ENCODE results near the gene ARMH3. TPM values are rescaled to one million over a fixed set of nuclear protein-coding genes. Genes with fewer than 3 reads are reported as not detected.
A peak's percentile ranks its signal among the peaks of the same experiment; 100 is the strongest.

The ARMH3 gene
- total and polyA plus RNA-seq, 7 experiments from 2014 or later: 19.7 to 34.0 (median 27.6) TPM

DNA sequence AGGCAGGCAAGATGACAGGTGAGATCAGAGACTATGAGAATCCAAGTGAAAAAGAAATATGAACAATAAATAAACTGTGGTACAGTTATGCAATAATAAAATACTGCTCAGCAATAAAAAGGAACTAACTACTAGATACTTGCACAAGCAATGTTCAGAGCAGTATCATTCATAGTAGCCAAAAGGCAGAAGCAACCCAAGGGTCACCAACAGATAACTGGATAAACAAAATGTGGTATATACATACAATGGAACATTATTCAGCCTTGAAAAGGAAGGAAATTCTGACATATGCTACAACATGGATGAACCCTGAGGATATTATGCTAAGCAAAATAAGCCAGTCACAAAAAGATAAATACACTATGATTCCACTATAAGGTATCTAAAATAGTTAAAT lies 135.4 kb downstream of the ARMH3 start:
- Mint-ChIP-seq H3K9me3 (no peaks in the 10 kb centered on the region), H3K27me3 (no peaks in the 10 kb centered on the region), H3K4me3 (no peak overlapping the region), H3K4me1 (peaks cover 0 to 10% (median 5%) of the 10 kb centered on the region in 7 donors), H3K36me3 (peaks cover 0 to 28% (median 20%) of the 10 kb centered on the region in 5 donors), H3K27ac (no peak overlapping the region)
- Histone ChIP-seq H3K27me3 (ENCODE audit: control insufficient read depth in 2 of 2, insufficient read depth in 2 of 2, low read length in 2 of 2) (no peaks in the 10 kb centered on the region), H3K4me1 (ENCODE audit: control insufficient read depth in 2 of 2, insufficient read depth in 2 of 2, low read length in 2 of 2) (no peaks in the 10 kb centered on the region), H3K4me3 (ENCODE audit: low read length) (no peak overlapping the region), H3K36me3 (ENCODE audit: control insufficient read depth in 2 of 3, insufficient read depth in 3 of 3, low read length in 3 of 3) (no peaks in the 10 kb centered on the region), H3K27ac (ENCODE audit: low read depth, low read length) (no peak overlapping the region), H3K9me3 (ENCODE audit: control insufficient read depth in 2 of 3, low read length in 3 of 3) (no peaks in the 10 kb centered on the region)
- no peak for ATAC-seq
- ChIA-PET CTCF (no interaction called here), POLR2A (no interaction called here)
- no peak for DNase-seq
- intact Hi-C loops (cut with micrococcal nuclease): no loop called here

GRCh38 chr10:101919026-101919770 lies 136.8 kb downstream of the ARMH3 start:
- H3K9me3 Mint-ChIP-seq: no peaks in the 10 kb centered on the region
- H3K36me3 ChIP-seq (ENCODE audit: control insufficient read depth in 2 of 3, insufficient read depth in 3 of 3, low read length in 3 of 3): no peaks in the 10 kb centered on the region
- no peaks in the 10 kb centered on the region for H3K27me3 ChIP-seq (ENCODE audit: control insufficient read depth in 2 of 2, insufficient read depth in 2 of 2, low read length in 2 of 2)
- H3K9me3 ChIP-seq (ENCODE audit: control insufficient read depth in 2 of 3, low read length in 3 of 3): no peaks in the 10 kb centered on the region
- ATAC-seq (no peak), DNase-seq (no peak)
- CTCF ChIA-PET: no interaction called here
- H3K4me1 ChIP-seq (ENCODE audit: control insufficient read depth in 2 of 2, insufficient read depth in 2 of 2, low read length in 2 of 2): no peaks in the 10 kb centered on the region
- H3K27ac ChIP-seq (ENCODE audit: low read depth, low read length): no peak overlapping the region
- H3K36me3 Mint-ChIP-seq: peaks cover 0 to 25% (median 16%) of the 10 kb centered on the region in 5 donors
- peaks cover 0 to 10% (median 5%) of the 10 kb centered on the region in 7 donors for H3K4me1 Mint-ChIP-seq
- H3K4me3 ChIP-seq (ENCODE audit: low read length): no peak overlapping the region
- H3K27ac Mint-ChIP-seq: peak overlapping the region in 1 of 9 donors; percentile 63
- POLR2A ChIA-PET: interaction anchor here (0.5 kb wide), 1 partner anchor 17 kb away, joined by 4 read pairs; no protein-coding TSS in a partner anchor
- H3K4me3 Mint-ChIP-seq: no peak overlapping the region
- intact Hi-C loops (cut with micrococcal nuclease): no loop called here
- no peaks in the 10 kb centered on the region for H3K27me3 Mint-ChIP-seq

DNA sequence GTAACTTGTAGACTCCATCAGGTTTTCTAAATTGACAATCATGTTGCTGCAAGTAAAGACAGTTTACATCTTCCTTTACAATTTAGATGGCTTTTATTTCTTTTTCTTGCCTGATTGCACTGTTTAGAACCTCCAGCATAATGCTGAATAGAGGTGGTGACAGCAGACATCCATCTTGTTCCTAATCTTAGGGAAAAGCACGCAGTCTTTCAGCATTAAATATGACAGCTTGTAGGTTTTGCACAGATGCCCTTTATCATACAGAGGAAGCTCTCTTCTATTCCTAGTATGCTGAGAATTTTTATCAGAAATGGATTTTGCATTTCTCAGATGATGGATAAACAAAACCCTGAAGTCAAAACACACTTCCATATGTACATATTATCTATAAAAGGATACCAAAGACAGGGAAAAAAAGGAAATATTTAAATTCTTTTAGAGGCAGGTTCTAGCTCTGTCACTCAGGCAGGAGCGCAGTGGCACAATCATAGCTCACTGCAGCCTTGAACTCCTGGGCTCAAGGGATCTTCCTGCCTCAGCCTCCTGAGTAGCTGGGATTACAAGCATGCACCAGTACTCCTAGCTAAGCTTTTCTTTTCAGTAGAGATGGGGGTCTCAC lies 143.3 kb downstream of the ARMH3 start:
- Mint-ChIP-seq H3K4me3 (no peak overlapping the region), H3K4me1 (peaks cover 0 to 7% (median 3%) of the 10 kb centered on the region in 7 donors), H3K36me3 (peaks cover 0 to 22% (median 3%) of the 10 kb centered on the region in 5 donors), H3K27ac (no peak overlapping the region), H3K27me3 (no peaks in the 10 kb centered on the region), H3K9me3 (no peaks in the 10 kb centered on the region)
- no peaks in the 10 kb centered on the region for H3K9me3 ChIP-seq (ENCODE audit: control insufficient read depth in 2 of 3, low read length in 3 of 3)
- no peaks in the 10 kb centered on the region for H3K27me3 ChIP-seq (ENCODE audit: control insufficient read depth in 2 of 2, insufficient read depth in 2 of 2, low read length in 2 of 2)
- H3K4me1 ChIP-seq (ENCODE audit: control insufficient read depth in 2 of 2, insufficient read depth in 2 of 2, low read length in 2 of 2): no peaks in the 10 kb centered on the region
- no peak overlapping the region for H3K27ac ChIP-seq (ENCODE audit: low read depth, low read length)
- no peak overlapping the region for H3K4me3 ChIP-seq (ENCODE audit: low read length)
- intact Hi-C loops (cut with micrococcal nuclease): no loop called here
- H3K36me3 ChIP-seq (ENCODE audit: control insufficient read depth in 2 of 3, insufficient read depth in 3 of 3, low read length in 3 of 3): peaks cover 0 to 14% (median 0%) of the 10 kb centered on the region in 3 experiments
- ChIA-PET CTCF (interaction anchor here (0.7 to 1.4 kb wide), 2 partner anchors 23 to 29 kb away, joined by 3 read pairs; no protein-coding TSS in a partner anchor), POLR2A (no interaction called here)
- ATAC-seq (no peak), DNase-seq (no peak)

DNA sequence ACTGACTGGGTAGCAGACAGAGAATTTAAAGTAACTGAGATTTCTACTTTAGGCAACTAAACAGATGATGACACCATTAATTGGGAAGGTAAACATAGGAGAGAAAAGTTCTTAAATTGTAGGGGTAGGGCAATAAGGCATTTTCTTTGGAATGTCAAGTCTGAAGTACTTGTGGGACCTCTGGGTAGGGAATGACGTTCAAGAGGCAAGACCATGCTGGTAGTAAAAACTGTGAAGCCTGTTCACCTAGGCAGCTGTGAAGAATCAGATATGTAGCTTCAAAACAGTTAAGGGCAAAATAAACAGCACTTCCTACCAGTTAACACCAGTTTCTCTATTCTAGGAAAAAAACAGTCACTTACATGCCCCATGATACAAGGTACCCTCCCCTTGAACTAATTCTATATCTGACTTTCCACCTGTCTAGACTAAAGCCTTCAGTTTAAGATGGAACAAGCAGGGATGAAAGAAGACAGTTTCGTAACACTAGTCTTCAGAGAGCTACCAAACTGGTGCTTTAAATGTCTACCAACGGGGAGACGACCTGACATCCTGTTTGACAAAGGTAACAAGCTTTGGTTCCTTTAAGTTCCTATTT lies 149.3 kb downstream of the ARMH3 start:
- intact Hi-C loops (cut with micrococcal nuclease): no loop called here
- Mint-ChIP-seq H3K36me3 (peaks cover 0 to 23% (median 8%) of the 10 kb centered on the region in 5 donors), H3K4me1 (peaks cover 6 to 34% (median 8%) of the 10 kb centered on the region in 7 donors), H3K27ac (peak overlapping the region in 4 of 9 donors; percentile 1 to 56 (median 12)), H3K4me3 (no peak overlapping the region), H3K27me3 (no peaks in the 10 kb centered on the region), H3K9me3 (no peaks in the 10 kb centered on the region)
- no peak overlapping the region for H3K27ac ChIP-seq (ENCODE audit: low read depth, low read length)
- ChIA-PET CTCF (no interaction called here), POLR2A (no interaction called here)
- H3K4me1 ChIP-seq (ENCODE audit: control insufficient read depth in 2 of 2, insufficient read depth in 2 of 2, low read length in 2 of 2): no peaks in the 10 kb centered on the region
- ATAC-seq (no peak), DNase-seq (peak in 3 of 9 donors; percentile 2 to 12 (median 6))
- H3K27me3 ChIP-seq (ENCODE audit: control insufficient read depth in 2 of 2, insufficient read depth in 2 of 2, low read length in 2 of 2): no peaks in the 10 kb centered on the region
- H3K36me3 ChIP-seq (ENCODE audit: control insufficient read depth in 2 of 3, insufficient read depth in 3 of 3, low read length in 3 of 3): peaks cover 0 to 14% (median 0%) of the 10 kb centered on the region in 3 experiments
- H3K4me3 ChIP-seq (ENCODE audit: low read length): no peak overlapping the region
- no peaks in the 10 kb centered on the region for H3K9me3 ChIP-seq (ENCODE audit: control insufficient read depth in 2 of 3, low read length in 3 of 3)

DNA sequence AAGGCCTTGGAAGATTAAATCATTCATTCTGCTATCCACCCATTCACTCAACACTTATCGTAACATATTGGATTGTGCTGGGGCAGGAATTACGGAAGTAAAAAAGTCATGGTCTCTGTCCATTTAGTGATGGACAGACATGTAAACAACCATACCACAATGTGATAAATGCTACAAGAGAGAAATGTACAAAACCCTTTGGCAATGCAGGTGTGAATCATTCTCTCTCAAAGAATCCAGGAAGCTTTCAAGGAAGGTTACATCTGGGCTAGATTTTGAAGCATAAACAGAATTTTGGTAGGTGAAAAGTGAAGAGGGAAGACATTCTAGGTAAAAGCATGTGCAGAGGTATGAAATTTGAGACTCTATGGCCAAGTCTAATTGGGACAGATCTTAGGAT lies 150.7 kb downstream of the ARMH3 start:
- CTCF ChIA-PET: no interaction called here
- peaks cover 0 to 1% (median 0%) of the 10 kb centered on the region in 11 donors for H3K9me3 Mint-ChIP-seq
- H3K36me3 Mint-ChIP-seq: peaks cover 0 to 18% (median 8%) of the 10 kb centered on the region in 5 donors

DNA sequence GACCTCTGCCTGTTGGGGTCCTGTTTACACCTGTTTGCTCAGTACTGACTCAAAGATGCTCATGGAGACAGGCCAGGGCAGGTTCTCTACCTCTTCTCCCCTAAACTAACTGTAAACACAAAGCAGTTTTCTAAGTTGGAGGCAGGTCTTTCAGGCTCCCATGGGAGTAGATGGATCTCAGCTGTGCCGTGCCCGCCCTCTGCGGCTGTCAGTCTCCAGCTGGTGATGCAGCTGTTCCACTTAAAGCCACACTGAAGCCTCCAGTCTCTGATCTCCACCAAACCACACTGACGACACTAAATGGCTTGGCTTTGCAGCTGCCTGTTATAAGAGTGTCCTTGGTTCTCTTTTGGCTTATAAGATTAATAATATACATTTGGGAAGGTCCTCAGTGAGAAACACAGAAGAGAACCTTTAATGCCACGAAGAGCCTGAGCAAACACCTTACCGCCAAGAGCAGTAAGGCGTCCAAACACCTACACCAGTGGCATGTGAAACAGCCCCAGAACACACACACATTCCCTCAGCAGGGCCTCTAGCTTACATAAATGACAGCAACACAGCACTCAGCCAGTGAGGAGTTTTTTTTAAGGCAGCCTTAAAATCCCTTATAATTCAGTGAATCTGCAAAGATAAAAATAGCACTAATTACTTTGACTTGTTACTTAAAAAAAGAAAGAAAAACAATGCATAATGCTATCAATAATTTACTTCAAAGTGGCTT lies 152.0 kb downstream of the ARMH3 start:
- H3K36me3 ChIP-seq (ENCODE audit: control insufficient read depth in 2 of 3, insufficient read depth in 3 of 3, low read length in 3 of 3): peaks cover 0 to 10% (median 0%) of the 10 kb centered on the region in 3 experiments
- no peaks in the 10 kb centered on the region for H3K27me3 ChIP-seq (ENCODE audit: control insufficient read depth in 2 of 2, insufficient read depth in 2 of 2, low read length in 2 of 2)
- intact Hi-C loops (cut with micrococcal nuclease): no loop called here
- Mint-ChIP-seq H3K36me3 (peaks cover 0 to 13% (median 8%) of the 10 kb centered on the region in 5 donors), H3K4me3 (no peak overlapping the region), H3K27me3 (no peaks in the 10 kb centered on the region), H3K27ac (no peak overlapping the region), H3K4me1 (peaks cover 6 to 30% (median 8%) of the 10 kb centered on the region in 7 donors), H3K9me3 (peaks cover 0 to 1% (median 0%) of the 10 kb centered on the region in 11 donors)
- ATAC-seq (peak; percentile 49), DNase-seq (no peak)
- H3K4me1 ChIP-seq (ENCODE audit: control insufficient read depth in 2 of 2, insufficient read depth in 2 of 2, low read length in 2 of 2): no peaks in the 10 kb centered on the region
- H3K27ac ChIP-seq (ENCODE audit: low read depth, low read length): no peak overlapping the region
- POLR2A ChIA-PET: no interaction called here
- H3K9me3 ChIP-seq (ENCODE audit: control insufficient read depth in 2 of 3, low read length in 3 of 3): no peaks in the 10 kb centered on the region
- CTCF ChIA-PET: no interaction called here
- no peak overlapping the region for H3K4me3 ChIP-seq (ENCODE audit: low read length)

More for the DNA sequence above, 150.7 kb downstream of the ARMH3 start:
- H3K4me1 ChIP-seq (ENCODE audit: control insufficient read depth in 2 of 2, insufficient read depth in 2 of 2, low read length in 2 of 2): no peaks in the 10 kb centered on the region
- intact Hi-C loops (cut with micrococcal nuclease): no loop called here
- ATAC-seq: no peak
- Mint-ChIP-seq H3K27ac (peak overlapping the region in 1 of 9 donors; percentile 2), H3K27me3 (no peaks in the 10 kb centered on the region), H3K4me3 (no peak overlapping the region), H3K4me1 (peaks cover 6 to 34% (median 8%) of the 10 kb centered on the region in 7 donors)
- H3K27ac ChIP-seq (ENCODE audit: low read depth, low read length): no peak overlapping the region
- no peak overlapping the region for H3K4me3 ChIP-seq (ENCODE audit: low read length)
- no peaks in the 10 kb centered on the region for H3K9me3 ChIP-seq (ENCODE audit: control insufficient read depth in 2 of 3, low read length in 3 of 3)
- POLR2A ChIA-PET: interaction anchor here (0.5 to 0.9 kb wide), 2 partner anchors 8 to 15 kb away, joined by 3 read pairs; no protein-coding TSS in a partner anchor
- peaks cover 0 to 10% (median 0%) of the 10 kb centered on the region in 3 experiments for H3K36me3 ChIP-seq (ENCODE audit: control insufficient read depth in 2 of 3, insufficient read depth in 3 of 3, low read length in 3 of 3)
- DNase-seq: no peak
- no peaks in the 10 kb centered on the region for H3K27me3 ChIP-seq (ENCODE audit: control insufficient read depth in 2 of 2, insufficient read depth in 2 of 2, low read length in 2 of 2)
